Measurements from ENCODE around the gene NSD1. TPM values are rescaled to one million over a fixed set of nuclear protein-coding genes. Genes with fewer than 3 reads are reported as not detected.

Gene NSD1
- polyA plus RNA-seq, 1 donor (not counting 4 experiments of a cell fraction or from before 2014, with no cell fraction given), result 13.6 TPM

GRCh38 chr5:177124486-177124991 is 9.0 kb upstream of the NSD1 start:
- Histone ChIP-seq H3K4me3 (ENCODE audit: control insufficient read depth in 2 of 3, extremely low read depth in 1 of 3, insufficient read depth in 2 of 3, low read depth in 1 of 3, low read length in 3 of 3) (no peak overlapping the region), H3K79me2 (ENCODE audit: control insufficient read depth, insufficient read depth, low read length) (no peaks in the 10 kb centered on the region), H3K4me1 (ENCODE audit: control insufficient read depth, extremely low read depth, insufficient read depth, low read length) (no peaks in the 10 kb centered on the region), H3K27ac (ENCODE audit: control insufficient read depth, insufficient read depth, low read length) (no peak overlapping the region), H2AFZ (ENCODE audit: control insufficient read depth, low read length) (no peak overlapping the region), H3K36me3 (ENCODE audit: control insufficient read depth in 2 of 2, extremely low read depth in 1 of 2, insufficient read depth in 2 of 2, low read length in 2 of 2) (no peaks in the 10 kb centered on the region), H3K9ac (ENCODE audit: control insufficient read depth, extremely low read depth, insufficient read depth, low read length) (no peak overlapping the region), H4K20me1 (ENCODE audit: control insufficient read depth, extremely low read depth, insufficient read depth, low read length) (no peaks in the 10 kb centered on the region), H3K27me3 (ENCODE audit: control insufficient read depth, extremely low read depth, insufficient read depth, low read length) (no peaks in the 10 kb centered on the region), H3K9me3 (ENCODE audit: control insufficient read depth, low read depth, low read length) (no peaks in the 10 kb centered on the region), H3K4me2 (ENCODE audit: control insufficient read depth, extremely low read depth, insufficient read depth, low read depth, low read length) (no peak overlapping the region), H3K9me1 (ENCODE audit: control insufficient read depth, extremely low read depth, insufficient read depth, low read length) (no peaks in the 10 kb centered on the region)
- TF ChIP-seq EZH2 (IDR thresholded peaks at IDR 0.05; ENCODE audit: low read length) (no peak), CTCF (optimal IDR thresholded peaks at IDR 0.05 in 1 of 3, IDR thresholded peaks at IDR 0.05 in 1 of 3, conservative IDR thresholded peaks at IDR 0.05 in 1 of 3; ENCODE audit: extremely low read depth in 1 of 3, insufficient read depth in 2 of 3, low read length in 3 of 3) (no peak)
- FAIRE-seq (no peak), DNase-seq (ENCODE audit: low read depth, low spot score) (no peak)
- dilution Hi-C loops (cut with MboI; ENCODE audit: extremely low pct_ligation_motif_present, low sequenced_read_pairs), result no loop called here

- Histone ChIP-seq H3K27ac (ENCODE audit: control insufficient read depth, insufficient read depth, low read length) (no peak overlapping the region), H3K9me3 (ENCODE audit: control insufficient read depth, low read depth, low read length) (no peaks in the 10 kb centered on the region), H3K4me2 (ENCODE audit: control insufficient read depth, extremely low read depth, insufficient read depth, low read depth, low read length) (no peak overlapping the region), H2AFZ (ENCODE audit: control insufficient read depth, low read length) (no peak overlapping the region), H3K79me2 (ENCODE audit: control insufficient read depth, insufficient read depth, low read length) (no peaks in the 10 kb centered on the region), H4K20me1 (ENCODE audit: control insufficient read depth, extremely low read depth, insufficient read depth, low read length) (no peaks in the 10 kb centered on the region), H3K27me3 (ENCODE audit: control insufficient read depth, extremely low read depth, insufficient read depth, low read length) (no peaks in the 10 kb centered on the region), H3K36me3 (ENCODE audit: control insufficient read depth in 2 of 2, extremely low read depth in 1 of 2, insufficient read depth in 2 of 2, low read length in 2 of 2) (no peaks in the 10 kb centered on the region), H3K4me1 (ENCODE audit: control insufficient read depth, extremely low read depth, insufficient read depth, low read length) (peaks cover 6% of the 10 kb centered on the region), H3K4me3 (ENCODE audit: control insufficient read depth in 2 of 3, extremely low read depth in 1 of 3, insufficient read depth in 2 of 3, low read depth in 1 of 3, low read length in 3 of 3) (no peak overlapping the region), H3K9me1 (ENCODE audit: control insufficient read depth, extremely low read depth, insufficient read depth, low read length) (no peaks in the 10 kb centered on the region), H3K9ac (ENCODE audit: control insufficient read depth, extremely low read depth, insufficient read depth, low read length) (no peak overlapping the region)
- TF ChIP-seq EZH2 (IDR thresholded peaks at IDR 0.05; ENCODE audit: low read length) (no peak), CTCF (optimal IDR thresholded peaks at IDR 0.05 in 1 of 3, IDR thresholded peaks at IDR 0.05 in 1 of 3, conservative IDR thresholded peaks at IDR 0.05 in 1 of 3; ENCODE audit: extremely low read depth in 1 of 3, insufficient read depth in 2 of 3, low read length in 3 of 3) (no peak)
- no peak for FAIRE-seq
- DNase-seq (ENCODE audit: low read depth, low spot score), result no peak
- dilution Hi-C loops (cut with MboI; ENCODE audit: extremely low pct_ligation_motif_present, low sequenced_read_pairs), result no loop called here
Measured at GRCh38 chr5:177126771-177127170, 6.8 kb upstream of the NSD1 start.

Measured in keratinocyte (primary cell).